NCI-H748 treated with DMSO at 0.1 percent for 48 hours (cell line): Measurements from ENCODE around the gene TIA1.
"Not testable (repeated sequence)": the region's sequence is repeated elsewhere in the genome, so short reads cannot be mapped to it uniquely, and the experiment has no call there.

ENCODE experiments used
- DNase-seq: peaks from one replicate; lab custom pipeline; 2025; lab: John Stamatoyannopoulos, UW

Gene TIA1

DNA sequence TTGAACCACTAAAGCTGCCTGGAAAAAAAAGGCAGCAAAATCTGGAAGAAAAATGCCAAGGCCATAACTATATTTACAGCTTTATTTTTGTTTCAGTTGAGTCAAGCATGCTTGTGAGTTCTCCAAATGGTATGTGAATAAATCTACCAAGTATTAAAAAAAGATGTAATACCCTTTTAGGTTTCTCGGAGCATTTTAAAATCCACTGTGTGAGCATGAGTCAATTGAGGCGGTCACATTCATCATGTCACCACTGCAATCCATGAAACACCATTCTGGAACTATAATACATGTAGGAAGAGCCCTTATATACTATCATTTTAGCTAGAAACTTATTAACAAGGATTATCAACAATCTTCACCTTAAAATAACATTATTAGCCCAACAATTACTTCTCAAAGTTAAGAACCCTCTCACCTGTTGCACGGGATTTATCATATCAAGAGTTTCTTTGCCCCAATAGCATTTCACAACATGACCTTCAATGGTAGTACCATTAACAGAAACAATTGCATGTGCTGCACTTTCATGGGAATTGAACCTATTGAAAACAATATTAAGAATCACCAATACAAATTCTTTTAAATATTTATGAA is 33.4 kb downstream of the TIA1 start:
- DNase-seq = no peak

DNA sequence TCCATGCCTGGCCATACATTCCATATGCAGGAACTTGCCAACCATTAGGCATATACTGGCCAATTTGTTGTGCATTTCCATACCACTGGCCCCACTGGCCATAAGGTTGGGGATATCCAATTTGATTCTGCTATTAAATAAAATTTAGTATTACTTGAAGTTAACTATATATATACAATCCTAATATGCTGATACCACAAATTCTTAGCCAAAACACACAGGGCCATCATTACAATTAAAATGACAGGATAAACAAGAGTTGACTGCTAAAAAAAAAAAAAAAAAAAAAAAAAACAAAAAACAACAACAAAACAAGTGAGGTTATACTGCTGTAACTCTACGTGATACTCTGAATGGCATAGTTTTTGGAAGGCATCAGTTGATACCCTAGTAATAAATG is 34.1 kb downstream of the TIA1 start:
- DNase-seq = no peak

DNA sequence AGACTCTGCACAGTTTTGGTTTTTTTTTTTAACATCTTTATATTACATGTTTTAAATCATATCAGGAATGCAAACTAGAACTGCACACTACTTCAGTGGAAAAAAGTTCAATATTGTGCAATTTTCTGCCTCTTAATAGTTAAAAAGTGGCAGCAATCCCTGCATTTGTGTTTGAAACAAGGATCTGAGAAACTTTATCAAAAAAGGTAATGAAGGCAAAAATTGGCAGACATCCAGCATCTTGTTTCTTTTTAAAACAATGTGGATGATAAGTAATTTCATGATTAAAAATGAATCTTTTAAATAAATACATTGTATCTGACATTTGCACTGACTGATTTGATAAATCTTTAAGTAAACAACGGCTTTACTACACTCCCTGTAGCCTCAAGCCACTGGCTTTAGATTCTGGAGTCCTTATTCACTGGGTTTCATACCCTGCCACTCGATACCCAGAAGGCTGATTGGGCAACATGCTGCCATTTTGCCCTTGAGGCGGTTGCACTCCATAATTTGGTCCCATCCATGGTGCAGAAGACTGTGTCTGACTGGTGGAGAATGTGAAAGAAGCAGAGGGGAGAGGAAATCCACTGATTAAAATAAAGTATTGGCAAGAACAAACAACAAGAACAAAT is 36.0 kb downstream of the TIA1 start:
- no peak for DNase-seq

DNA sequence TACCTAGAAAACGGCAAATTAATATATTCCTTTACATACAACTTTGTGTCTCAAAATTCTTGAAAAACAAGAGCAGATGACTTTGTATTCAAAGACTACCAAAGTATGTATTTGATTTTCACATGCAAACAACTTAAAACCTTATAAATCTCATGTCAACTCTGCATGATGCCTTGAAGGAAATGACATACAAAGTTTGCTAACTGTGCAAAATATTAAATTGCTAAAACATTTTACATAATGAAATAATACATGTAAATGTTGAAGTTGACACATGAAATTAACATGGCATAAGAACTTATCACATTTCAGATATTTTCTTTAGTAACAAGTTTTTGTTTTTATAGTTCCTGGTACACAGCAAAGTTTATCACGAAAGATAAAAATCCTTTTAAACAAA is 36.8 kb downstream of the TIA1 start:
- no peak for DNase-seq

DNA sequence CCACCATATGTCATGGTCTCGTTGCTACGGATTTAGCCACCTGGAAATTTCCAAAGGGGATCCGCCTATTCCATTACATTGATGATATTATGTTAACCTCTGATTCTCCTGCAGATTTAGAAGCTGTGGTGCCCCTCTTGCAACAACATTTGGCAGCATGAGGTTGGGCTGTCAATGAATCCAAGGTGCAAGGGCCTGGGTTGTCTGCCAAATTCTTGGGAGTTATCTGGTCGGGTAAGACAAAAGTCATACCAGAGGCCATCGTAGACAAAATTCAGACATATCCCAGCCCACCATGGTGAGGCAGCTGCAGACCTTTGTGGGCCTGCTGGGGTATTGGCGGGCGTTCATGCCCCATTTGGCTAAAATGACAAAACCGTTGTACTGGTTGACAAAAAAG is 44.0 kb downstream of the TIA1 start:
- DNase-seq = no peak

DNA sequence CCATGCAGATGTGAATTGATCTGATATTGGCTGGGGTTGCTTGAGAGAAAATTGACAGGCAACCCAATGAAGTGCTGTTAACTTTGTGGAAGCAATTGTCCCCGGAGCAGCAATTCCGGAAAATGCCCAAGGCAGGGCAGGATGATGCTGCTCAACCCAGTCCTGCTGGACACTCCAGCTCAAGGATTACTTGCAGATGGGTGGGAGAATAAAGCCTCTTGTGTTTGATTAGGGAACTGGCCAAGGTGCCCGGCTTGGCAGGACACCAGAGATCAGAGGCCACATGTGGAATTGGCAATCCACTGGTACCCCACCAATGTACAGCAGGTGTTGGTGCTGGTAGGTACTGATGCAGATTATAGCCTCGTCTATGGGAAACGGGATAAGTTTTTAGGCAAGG is 45.3 kb downstream of the TIA1 start:
- DNase-seq = no peak

DNA sequence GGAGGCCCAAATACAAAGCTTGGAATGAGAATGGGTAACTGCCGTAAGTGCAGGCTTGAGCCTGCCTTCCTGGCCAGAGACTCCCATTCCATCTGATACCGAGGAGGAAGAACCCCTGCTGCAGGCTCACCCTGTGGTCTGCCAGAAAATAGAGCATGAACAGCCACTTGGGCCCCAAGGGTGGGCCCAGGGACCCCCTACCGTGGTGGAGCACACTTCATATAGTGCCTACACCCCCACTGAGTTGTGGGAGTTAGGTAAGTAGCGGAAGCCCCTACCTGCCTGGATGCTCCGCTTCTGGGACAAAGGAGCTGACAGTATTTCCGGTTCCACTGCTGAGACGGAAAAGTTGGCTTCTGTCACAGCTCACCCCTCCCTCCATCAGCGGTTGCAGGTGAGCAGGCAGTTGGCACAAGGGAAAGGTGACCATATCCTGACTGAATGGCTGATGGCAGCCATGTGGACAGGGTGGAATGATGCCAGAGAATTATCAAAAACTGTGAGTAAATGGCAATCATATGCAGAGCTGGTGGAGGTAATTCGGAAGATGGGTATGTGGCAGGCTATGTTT is 46.1 kb downstream of the TIA1 start:
- no peak for DNase-seq

DNA sequence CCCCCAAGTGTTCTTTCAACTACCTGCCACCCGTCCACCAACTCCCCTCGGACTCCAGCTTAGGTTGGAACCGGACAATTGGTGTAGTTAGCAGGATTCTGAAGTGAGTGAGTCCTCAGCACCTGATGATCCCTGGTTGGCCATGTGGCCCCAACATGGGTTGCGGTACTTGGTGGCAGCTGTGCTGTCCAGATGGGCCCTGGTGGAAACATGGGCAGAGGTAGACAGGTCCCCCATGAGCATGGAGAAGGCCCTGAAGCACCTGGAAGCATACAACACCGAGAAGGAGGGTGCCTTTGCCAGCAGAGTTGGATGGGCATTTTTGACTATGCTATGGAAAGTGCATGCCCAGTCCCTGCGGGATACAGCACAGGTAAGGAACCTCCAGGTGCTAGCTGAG is 46.6 kb downstream of the TIA1 start:
- DNase-seq = no peak

DNA sequence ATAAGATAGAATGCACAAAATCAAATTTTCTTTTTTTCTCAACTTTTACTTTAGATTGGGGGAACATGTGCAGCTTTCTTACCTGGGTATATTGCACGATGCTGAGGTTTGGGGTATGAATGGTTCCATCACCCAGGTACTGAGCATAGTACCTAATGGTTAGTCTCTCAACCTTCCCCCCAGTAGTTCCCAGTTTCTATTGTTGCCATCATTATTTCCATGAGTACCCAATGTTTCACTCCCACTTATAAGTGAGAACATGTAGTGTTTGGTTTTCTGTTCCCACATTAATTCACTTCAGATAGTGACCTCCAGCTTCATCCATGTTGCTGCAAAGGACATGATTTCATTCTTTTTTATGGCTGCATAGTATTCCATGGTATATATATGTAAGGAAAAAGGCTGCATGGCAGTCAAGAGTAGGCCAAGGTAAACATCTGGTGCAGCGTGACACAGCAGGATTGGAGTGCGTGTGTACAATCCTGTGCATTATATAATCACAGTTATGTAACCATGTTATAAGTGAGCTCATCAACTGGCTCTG is 47.1 kb downstream of the TIA1 start:
- no peak for DNase-seq

DNA sequence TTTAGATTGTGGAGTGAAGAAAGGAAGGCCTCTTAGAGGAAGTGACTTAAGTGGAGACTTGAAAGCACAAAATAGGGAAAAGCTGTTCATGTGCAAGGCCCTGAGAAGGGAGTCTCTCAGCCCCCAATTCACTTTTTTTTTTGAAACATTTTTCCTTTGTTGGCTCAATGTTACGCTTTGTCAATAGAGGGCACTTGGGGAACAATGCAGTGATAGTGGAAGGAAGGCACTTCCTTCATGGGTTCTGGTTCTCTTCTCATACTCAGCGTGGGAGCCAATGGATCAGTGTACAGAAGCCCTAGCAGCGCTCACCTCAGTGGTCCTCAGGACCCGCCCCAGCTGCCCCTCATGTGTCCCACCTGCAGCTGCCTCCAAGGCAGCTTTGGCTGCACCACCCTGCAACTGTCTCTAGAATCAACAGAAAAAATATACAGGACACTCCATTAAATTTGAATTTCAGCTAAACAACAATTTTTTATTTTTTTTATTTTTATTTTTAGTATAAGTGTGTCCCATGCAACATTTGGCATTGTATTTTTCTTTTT is 49.0 kb downstream of the TIA1 start:
- DNase-seq = no peak

DNA sequence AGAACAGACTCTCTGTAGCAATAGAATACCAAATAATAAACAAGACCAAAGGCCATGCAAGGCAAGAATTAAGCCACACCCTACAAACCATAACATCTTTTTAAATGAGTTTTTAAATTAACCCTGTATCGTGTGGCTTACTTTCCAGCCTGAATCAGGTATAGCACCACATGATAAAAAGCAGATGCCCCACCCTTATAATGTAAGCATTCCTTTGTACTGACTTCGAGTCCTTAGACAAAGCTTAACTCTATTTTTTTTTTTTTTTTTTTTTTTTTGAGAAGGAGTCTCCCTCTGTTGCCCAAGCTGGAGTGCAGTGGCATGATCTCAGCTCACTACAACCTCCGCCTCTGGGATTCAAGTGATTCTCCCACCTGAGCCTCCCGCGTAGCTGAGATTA is 55.9 kb downstream of the TIA1 start:
- DNase-seq = no peak

DNA sequence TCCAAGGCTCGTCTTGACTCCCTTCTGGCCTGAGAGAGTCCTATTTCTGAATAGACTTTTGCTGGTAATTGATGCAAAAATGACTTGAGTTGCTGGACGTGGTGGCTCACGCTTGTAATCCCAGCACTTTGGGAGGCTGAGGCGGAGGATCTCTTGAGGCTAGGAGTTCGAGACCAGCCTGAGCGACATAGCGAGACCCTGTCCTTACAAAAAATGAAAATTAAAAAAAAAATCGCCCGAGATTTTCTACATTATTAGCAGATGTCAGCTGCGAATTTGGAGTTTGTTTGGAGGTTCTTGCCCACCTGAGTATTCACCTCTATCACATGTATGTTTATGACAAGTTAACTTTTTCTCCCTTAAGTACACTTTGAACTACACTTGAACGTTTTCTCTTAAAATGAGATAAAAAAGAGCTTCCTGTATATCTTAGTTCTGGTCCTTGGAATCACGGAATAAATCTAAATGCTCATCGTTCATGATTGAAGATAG is 57.1 kb downstream of the TIA1 start:
- DNase-seq = no peak

DNA sequence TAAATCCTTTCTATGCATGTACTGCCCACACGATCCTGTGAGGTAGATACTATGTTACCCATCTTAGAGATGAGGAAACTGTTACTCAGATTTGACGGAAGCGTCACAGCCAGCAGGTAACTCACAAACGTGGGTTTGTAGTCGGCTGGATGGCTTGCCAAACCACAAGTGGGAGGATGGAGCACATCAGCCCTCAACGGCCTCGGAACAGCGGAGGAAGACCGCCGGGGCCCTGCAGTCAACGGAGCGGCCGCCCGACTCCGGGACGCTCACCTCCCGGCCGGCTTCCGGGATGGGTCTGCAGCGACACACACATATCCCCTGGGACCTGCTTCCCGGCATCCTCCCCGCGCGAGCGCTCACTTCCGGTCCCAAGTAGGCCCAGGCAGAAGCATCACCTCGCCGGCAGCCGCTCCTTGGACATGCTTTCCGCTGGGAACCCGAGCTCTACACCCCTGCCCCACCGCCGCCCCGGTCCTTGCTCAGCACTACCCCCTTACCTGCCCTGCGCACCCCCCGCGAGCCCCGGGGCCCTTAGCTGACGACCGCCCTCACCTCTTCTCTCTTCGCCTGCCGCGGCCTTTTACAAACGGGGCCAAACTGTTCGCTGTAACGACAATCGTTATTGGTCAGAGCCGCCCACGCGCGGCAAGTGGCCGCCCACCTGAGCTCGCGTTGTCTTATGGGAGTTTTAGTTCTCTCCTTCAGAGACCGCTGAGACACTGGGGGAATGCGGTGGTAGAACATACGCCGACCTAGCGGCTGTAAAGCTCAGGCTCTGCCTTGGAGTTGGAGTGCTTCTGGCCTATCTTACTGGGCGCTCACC is 57.8 kb downstream of the TIA1 start, which contains the start of gene C2orf42:
Gene C2orf42 (minus strand): TSS at position 602 of the 826 bp plus-strand sequence. CDS start 9,034 bp downstream, outside the sequence.
- DNase-seq = peak; percentile 72

DNA sequence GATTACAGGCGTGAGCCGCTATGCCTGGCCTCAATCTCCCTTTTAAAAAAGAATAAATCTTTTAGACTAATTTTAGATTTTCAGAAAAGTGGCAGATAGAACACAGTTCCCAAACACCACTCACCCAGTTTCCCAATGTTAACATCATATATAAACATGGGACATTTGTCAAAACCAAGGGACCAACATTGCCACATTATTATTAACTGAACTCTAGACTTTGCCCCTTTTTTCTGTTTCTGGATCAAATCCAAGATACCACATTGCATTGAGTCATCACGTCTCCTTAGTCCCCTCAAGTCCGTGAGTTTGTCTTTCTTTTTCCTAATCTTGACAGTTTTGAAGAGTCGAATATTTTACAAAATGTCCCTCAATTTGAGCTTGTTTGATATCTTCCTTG is 60.0 kb downstream of the TIA1 start:
- DNase-seq = no peak

DNA sequence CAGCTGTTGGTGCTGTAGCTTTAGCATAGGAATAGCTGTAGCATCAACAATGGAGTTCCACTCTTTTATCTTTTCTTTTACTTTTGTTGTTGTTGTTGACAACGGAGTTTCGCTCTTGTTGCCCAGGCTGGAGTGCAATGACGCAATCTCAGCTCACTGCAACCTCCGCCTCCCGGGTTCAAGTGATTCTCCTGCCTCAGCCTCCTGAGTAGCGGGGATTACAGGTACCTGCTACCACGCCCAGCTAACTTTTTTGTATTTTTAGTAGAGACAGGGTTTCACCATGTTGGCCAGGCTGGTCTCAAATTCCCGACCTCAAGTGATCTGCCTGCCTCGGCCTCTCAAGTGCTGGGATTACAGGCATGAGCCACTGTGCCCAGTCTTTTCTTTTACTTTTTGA is 61.3 kb downstream of the TIA1 start:
- DNase-seq = not testable (repeated sequence)

DNA sequence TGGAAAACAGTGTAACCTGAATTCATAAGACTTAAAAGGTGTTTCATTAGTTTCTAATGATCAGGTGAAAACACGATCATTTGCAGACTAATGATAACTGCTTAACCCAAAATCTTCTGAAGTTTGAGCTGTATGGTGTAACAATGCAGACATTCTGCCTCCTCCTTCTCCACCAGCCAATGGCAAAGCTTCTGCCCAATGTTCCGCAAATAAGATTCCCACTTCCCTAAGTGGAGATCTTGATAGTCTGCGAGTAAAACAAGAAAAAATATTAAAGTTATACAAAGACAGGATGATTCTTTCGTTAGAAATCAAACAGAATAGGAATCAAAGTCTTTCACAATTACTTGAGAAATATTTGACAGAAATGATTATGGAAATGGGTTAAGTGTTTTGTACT is 65.7 kb downstream of the TIA1 start:
- DNase-seq = no peak

DNA sequence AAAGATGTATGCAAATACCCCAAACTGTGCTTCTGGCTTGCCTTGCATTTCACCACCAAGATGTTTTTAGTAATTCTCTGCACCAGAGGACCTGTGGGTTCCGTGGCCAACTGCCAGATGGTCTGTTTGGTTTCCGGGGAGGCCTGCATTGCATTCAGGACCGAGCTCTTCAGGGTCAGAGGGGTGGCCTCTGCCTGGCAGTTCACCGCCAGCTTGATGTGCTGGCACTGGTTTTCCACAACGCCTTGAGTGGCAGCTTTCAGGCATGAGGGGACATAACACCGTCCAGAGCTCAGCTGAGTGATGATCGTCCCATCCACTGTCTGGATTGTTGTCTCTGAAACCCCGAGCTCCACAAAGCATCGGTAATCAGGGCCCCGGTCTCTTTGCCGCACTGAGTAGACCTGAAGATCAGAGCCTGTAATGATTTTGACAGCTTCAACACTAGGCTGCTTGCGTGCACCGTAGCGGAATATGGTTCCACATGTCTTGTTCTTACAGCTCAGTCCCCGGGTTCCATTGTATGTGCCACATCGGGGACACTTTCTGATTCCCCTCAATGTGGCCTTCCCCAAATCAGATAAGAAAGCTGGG is 67.0 kb downstream of the TIA1 start:
- DNase-seq = no peak

DNA sequence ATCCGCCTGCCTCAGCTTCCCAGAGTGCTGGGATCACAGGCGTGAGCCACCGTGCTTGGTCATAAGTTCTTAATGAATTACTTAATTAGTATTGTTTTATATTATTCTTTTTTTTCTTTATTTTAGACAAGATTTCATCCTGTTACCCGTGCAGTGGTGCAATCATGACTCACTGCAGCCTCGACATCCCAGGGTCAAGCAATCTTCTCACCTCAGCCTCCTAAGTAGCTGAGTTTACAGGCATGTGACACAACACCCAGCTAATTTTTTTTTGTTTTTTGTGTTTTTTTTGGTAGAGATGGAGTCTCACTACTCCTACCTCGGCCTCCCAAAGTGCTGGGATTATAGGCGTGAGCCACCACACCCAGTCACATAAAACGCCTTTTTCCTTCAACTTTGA is 74.9 kb downstream of the TIA1 start:
- no peak for DNase-seq

DNA sequence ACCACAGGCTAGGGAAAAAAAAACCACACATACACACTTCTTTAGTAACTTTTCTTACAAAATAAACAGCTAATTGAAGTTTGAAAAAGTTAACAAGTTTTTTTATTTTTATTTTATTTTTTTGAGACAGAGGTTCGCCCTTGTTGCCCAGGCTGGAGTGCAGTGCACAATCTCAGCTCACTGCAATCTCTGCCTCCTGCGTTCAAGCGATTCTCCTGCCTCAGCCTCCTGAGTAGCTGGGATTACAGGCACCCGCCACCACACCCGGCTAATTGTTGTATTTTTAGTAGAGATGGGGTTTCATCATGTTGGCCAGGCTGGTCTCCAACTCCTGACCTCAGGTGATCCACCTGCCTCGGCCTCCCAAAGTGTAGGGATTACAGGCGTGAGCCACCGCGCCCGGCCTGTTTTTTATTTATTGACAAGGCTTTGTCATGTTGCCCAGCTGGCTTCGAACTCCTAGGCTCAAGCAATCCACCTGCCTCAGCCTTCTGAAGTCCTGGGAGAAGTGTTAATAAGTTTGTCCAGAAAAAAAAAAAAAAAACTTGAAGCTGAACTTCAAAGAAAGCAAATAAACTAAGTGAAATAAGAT is 78.7 kb downstream of the TIA1 start:
- DNase-seq = not testable (repeated sequence)

DNA sequence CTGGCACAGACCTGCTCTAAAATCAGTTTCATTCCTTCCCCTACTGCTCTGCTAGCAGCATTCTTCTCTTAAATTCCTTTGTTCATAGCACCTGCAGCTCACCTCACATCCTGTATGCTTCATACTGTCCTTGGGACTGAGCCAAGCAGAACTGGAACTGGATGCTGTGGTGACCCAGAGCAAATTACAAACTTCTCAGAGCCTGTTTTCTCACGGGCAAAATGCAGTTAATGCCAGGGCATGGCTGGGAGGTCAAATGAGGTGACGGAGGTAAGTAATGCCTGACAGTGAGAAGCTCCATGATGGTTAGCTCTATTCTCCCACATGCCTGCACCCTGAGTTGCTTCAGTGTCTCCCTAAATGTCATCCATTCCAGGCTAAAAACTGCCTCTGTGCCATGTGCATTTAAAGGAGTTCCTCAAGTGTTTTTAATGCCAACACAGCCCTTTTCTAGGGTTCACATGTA is 87.3 kb downstream of the TIA1 start:
- no peak for DNase-seq

DNA sequence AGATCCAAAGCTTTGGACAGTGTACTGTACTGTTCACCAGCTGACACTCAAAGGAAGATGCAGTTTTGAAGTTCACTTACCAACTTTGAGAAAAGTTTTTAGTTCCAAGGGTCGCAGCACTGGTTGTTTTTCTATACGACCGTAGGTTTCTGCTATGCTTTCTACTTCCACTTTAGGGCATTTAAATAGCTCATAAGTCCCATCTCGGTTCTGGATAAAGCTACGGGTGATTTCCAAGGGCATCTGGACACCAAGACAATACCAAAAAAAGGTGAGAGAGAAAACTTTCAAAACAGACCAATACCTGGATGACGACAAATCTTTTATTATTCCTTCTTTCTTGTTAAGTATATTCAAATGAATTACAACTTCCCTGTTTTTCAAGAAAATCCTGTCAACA is 87.9 kb downstream of the TIA1 start:
- no peak for DNase-seq
